Measurements from ENCODE around the gene ZNF433.
"Not testable (repeated sequence)": the region's sequence is repeated elsewhere in the genome, so short reads cannot be mapped to it uniquely, and the experiment has no call there.

The ZNF433 gene

GRCh38 chr19:12035220-12036172 is at the start of gene ZNF433:
Gene ZNF433, minus strand, starts transcription at chr19:12035679. Its CDS starts 140 bp downstream, at chr19:12035539.
- peak; percentile 58 for DNase-seq

- not testable (repeated sequence) for DNase-seq
These were observed 47.9 kb upstream of the ZNF433 start for GRCh38 chr19:12083336-12083735.

GRCh38 chr19:12077375-12077774 is 41.9 kb upstream of the ZNF433 start:
- no peak for DNase-seq

DNA sequence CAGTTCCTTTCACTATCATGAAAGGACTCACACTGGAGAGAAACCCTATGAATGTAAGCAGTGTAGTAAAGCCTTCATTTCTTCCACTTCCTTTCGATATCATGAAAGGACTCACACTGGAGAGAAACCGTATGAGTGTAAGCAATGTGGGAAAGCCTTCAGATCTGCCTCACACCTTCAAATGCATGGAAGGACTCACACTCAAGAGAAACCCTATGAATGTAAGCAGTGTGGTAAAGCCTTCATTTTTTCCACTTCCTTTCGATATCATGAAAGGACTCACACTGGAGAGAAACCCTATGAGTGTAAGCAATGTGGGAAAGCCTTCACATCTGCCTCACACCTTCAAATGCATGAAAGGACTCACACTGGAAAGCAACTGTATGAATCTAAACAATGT is 40.9 kb upstream of the ZNF433 start:
- DNase-seq: not testable (repeated sequence)

- no peak for DNase-seq
These were observed 40.2 kb upstream of the ZNF433 start for GRCh38 chr19:12075538-12076139.

DNA sequence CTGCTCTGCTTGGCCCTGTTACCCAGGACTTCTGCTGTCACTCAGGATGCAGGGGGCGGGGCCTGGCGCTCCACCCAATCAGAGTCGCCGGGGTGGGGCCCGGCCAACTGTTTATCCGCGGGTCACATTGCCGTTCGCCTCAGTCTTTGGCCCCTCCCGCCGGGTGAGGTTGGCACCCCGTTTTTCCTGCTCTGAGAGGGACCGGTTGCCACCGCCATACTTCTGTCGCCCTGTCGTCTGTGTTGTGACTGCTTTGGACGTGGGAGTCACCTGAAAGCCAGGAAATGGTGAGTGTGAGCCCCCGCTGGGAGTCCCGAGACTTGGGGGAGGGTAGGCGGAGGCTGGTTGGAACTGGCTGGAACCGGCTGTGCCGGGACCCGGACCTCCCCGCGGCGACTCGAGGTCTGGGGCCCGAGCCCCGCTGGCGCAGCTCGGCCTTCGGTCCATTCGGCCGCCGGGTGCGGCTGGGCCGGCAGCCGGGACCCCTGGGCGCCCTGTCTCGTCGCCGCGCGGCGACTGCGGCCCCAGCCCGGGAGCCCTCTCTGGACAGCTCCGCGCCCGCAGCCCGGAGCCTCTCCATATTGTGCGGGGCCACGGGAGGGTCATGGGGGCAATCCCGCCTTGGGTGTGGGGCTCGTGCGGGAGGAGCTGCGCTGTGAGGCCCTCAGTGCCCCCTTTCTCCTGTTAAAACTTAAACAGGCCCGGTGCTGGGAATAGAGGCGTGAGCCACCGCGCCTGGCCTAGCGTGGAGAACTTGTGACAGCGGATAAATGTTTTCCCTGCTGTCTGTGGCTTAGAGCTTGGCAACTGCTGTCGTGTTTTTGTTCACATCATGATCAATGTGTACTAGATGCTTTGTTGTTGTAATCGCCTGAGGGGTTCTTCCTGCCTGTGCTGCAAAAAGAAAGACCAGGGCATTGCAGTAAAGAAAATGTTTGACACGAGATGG is 29.4 kb upstream of the ZNF433 start, which contains the start of gene ZNF844:
Gene ZNF844 (plus strand): TSS at position 142 of the 949 bp plus-strand sequence. CDS start 143 bp downstream, at position 285.
- peak; percentile 69 for DNase-seq

DNA sequence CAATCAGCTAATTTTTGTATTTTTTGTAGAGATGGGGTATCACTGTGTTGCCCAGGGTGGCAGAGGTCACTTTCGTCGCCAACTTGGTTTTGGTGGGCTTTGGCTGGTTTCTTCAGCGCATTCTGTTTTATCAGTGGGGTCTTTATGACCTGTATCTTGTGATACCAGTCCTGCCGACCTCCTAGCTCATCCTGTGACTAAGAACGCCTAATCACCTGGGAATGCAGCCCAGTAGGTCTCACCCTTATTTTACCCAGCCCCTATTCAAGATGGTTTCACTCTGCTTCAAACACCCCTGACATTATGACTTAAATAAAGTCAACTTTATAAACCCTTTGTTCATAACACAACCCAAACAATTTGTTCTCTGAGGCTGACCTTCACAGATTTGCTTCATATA is 20.3 kb upstream of the ZNF433 start:
- no peak for DNase-seq

DNA sequence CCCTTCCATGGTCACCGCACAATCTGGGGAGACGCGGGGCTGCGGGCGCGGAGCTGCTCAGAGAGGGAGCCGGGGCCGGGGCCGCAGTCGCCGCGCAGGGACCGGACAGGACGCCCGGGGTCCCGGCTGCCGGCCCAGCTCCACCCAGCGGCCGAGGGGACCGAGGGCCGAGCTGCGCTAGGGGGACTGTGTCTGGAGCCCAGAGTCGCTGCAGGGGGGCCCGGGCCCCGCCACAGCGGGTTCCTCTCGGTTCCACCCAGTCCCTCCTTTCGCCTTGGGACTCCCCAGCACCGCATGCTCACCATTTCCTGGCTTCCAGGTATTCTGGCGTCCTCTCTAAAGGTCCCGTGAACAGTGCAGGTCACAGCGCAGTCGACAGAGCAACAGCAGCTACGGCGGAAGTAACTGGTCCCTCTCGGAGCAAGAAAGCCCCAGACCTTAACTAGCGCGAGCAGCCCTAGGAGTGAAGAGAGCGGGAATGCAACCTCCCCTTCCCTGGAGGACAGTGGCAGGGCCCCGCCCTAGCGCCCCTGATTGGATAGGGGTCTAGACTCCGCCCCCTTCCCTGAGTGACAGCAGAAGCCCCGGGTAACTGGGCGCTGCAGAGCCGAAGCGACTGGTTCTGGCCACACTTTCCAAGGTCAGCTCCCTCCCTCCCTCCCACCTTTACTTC is 17.2 kb upstream of the ZNF433 start, which contains the start of gene ZNF878:
Gene ZNF878 (minus strand): TSS at position 465 of the 673 bp plus-strand sequence. CDS start 160 bp downstream, at position 305.
- DNase-seq: peak; percentile 28

GRCh38 chr19:12052091-12052496 is 16.6 kb upstream of the ZNF433 start:
- no peak for DNase-seq

DNA sequence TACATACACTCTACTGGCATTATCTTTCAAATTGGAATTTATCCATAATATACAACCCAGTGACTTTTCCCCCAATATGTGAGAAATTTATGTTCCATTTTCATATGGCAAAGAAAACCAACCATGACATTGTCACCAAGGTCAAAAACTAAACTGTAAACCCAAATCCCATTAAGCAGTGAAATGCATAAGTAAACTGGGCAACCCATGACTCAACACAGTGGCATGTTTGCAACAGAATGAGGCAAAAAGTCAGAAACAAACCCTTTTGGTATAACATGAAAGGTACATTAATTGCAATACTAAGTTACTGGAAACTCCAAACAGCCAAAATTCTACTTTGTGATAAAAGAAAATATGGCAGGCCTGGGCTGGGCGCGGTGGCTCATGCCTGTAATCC is 12.4 kb upstream of the ZNF433 start:
- no peak for DNase-seq

DNA sequence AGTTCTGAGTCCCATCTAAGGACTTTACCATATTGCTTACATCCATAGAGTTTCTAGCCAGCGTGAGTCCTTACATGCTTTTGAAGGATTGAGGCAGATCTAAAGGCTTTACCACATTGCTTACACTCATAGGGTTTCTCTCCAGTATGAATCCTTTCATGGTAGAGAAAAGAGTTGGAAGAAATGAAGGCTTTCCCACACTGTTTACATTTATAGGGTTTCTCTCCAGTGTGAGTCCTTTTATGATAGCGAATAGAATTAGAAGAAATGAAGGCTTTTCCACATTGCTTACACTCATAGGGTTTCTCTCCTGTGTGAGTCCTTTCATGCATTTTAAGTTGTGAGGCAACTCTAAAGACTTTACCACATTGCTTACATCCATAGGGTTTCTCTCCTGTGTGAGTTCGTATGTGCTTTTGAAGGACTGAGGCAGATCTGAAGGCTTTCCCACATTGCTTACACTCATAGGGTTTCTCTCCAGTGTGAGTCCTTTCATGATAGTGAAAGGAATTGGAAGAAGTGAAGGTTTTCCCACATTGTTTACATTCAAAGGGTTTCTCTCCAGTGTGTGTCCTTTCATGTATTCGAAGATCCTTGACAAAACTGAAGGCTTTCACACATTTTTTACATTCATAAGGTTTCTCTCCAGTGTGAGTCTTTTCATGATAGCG is 8.4 kb upstream of the ZNF433 start:
- no peak for DNase-seq

DNA sequence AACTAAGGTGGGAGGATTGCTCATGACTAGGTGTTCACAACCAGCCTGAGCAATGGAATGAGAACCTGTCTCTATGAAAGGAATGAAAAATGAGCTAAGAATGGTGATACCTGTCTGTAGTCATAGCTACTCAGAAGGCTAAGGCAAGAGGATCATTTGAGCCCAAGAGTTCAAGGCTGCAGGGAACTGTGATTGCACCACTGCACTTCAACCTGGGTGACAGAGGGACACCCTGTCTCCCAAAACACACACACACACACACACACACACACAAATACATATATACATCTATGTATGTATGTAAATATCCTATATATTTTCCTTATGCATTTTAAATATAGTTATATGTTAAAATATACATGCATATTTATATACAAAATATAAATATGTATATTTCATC is 7.4 kb upstream of the ZNF433 start:
- DNase-seq: no peak

DNA sequence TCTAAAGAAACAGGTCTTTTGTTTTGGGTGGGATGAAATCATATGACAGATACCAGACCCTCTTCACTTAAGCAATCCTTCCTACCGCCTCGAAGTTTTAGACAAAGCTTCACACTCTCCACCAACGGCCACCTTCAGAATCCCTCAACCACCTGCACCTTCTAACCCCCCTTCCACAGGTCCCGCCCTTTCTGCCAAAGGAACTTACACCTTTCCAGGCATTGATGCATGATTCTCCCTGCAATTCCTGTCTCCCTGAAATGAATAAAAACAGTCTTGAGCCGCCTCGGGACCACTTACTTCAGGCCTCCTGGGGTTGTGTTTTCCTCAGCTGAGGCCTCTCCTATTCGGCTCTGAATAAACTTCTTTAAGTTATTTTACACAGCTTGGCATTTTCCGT is 859 bp downstream of the ZNF433 start:
- DNase-seq: no peak

GRCh38 chr19:12034198-12034597 is 1.3 kb downstream of the ZNF433 start:
- no peak for DNase-seq

GRCh38 chr19:12015753-12016116 is 19.7 kb downstream of the ZNF433 start:
- DNase-seq: no peak

- DNase-seq: no peak
These were observed 20.3 kb downstream of the ZNF433 start for GRCh38 chr19:12015015-12015752.

- no peak for DNase-seq
These were observed 35.1 kb downstream of the ZNF433 start for GRCh38 chr19:12000152-12000981.

- no peak for DNase-seq
These were observed 40.3 kb downstream of the ZNF433 start for GRCh38 chr19:11995174-11995573.

- not testable (repeated sequence) for DNase-seq
These were observed 43.6 kb downstream of the ZNF433 start for GRCh38 chr19:11991921-11992320.

GRCh38 chr19:11989112-11989456 is 46.4 kb downstream of the ZNF433 start:
- DNase-seq: no peak
